T-cell (primary cell): Measurements from ENCODE around the gene PRR7. TPM values are rescaled to one million over a fixed set of nuclear protein-coding genes. Genes with fewer than 3 reads are reported as not detected.

Experiments
- ATAC-seq, 4 experiments: fragments of 200-7000 bp in 3 of 4; fragments of 150-1000 bp in 1 of 4; cut with Tn5 transposase; replicated peaks in 1 of 4; 1 replicate in 3 of 4; 2 replicates in 1 of 4; pipeline ENCODE4 v1.10.0; 2021; ENCODE audit warnings: moderate library complexity in 3 of 4, mild to moderate bottlenecking in 2 of 4, moderate number of reproducible peaks in 1 of 4
- CTCF ChIA-PET, 2 donors: fragments of 300-600 bp; sonication (Branson Sonifier 250); formaldehyde crosslinking; loops; one replicate each; lab custom pipeline; 2022; ENCODE audit warnings: antibody characterized with exemption in 2 of 2; lab: Charles Lee
- POLR2A ChIA-PET, 2 donors: fragments of 300-600 bp; sonication (Branson Sonifier 250); formaldehyde crosslinking; loops; one replicate each; lab custom pipeline; 2022; ENCODE audit warnings: antibody characterized with exemption in 2 of 2; lab: Charles Lee
- DNase-seq, 35 experiments: peaks; one replicate each; pipeline versions ENCODE4 v3.0.0 to v3.0.0-alpha.2; 2013 to 2023
- H3K27ac ChIP-seq: one replicate; pipeline ENCODE4 v1.5.1; 2013; ENCODE audit warnings: low read length
- H3K27me3 ChIP-seq, 2 experiments: replicated peaks in 1 of 2; 1 replicate in 1 of 2; 2 replicates in 1 of 2; pipeline versions ENCODE4 v1.6.1 to v1.7.0; 2013; ENCODE audit warnings: low read length in 1 of 2, mixed read lengths in 1 of 2; ENCODE audit not compliant: control insufficient read depth in 2 of 2, insufficient read depth in 2 of 2; ENCODE audit errors: extremely low read depth in 1 of 2
- H3K36me3 ChIP-seq, 2 donors: 1 replicate in 1 of 2; 2 replicates in 1 of 2; pipeline versions ENCODE4 v1.6.1 to v1.7.0; 2013; ENCODE audit warnings: low read length in 1 of 2; ENCODE audit not compliant: control insufficient read depth in 2 of 2, insufficient read depth in 1 of 2; ENCODE audit errors: extremely low read depth in 1 of 2
- H3K4me1 ChIP-seq, 2 experiments: 1 replicate in 1 of 2; 2 replicates in 1 of 2; pipeline versions ENCODE4 v1.6.1 to v1.7.0; 2013; ENCODE audit warnings: low read length in 2 of 2, mixed read lengths in 1 of 2; ENCODE audit not compliant: insufficient read depth in 2 of 2, control insufficient read depth in 1 of 2; ENCODE audit errors: extremely low read depth in 1 of 2
- H3K4me3 ChIP-seq, 2 donors: 1 replicate in 1 of 2; 2 replicates in 1 of 2; pipeline versions ENCODE4 v1.5.1 to v1.7.0; 2013; ENCODE audit warnings: mild to moderate bottlenecking in 2 of 2, low read length in 1 of 2, moderate library complexity in 1 of 2; ENCODE audit not compliant: control insufficient read depth in 1 of 2; ENCODE audit errors: extremely low read depth in 1 of 2
- H3K9me3 ChIP-seq: 2 replicates; pipeline ENCODE4 v1.7.0; 2013
- H3K27ac Mint-ChIP-seq, 2 donors: one replicate each; pipeline ENCODE4 v1.8.0; 2020 to 2021; ENCODE audit warnings: mild to moderate bottlenecking in 2 of 2, mixed read lengths in 2 of 2
- H3K27me3 Mint-ChIP-seq, 2 donors: one replicate each; pipeline ENCODE4 v1.8.0; 2021 to 2022; ENCODE audit warnings: mixed read lengths in 2 of 2
- H3K36me3 Mint-ChIP-seq: one replicate; pipeline ENCODE4 v1.8.0; 2021; ENCODE audit warnings: mixed read lengths
- H3K4me1 Mint-ChIP-seq, 3 donors: one replicate each; pipeline ENCODE4 v1.8.0; 2020 to 2022; ENCODE audit warnings: mixed read lengths in 3 of 3, mild to moderate bottlenecking in 1 of 3
- H3K4me3 Mint-ChIP-seq, 3 donors: one replicate each; pipeline ENCODE4 v1.8.0; 2020 to 2022; ENCODE audit warnings: mild to moderate bottlenecking in 3 of 3, mixed read lengths in 3 of 3, moderate library complexity in 3 of 3
- H3K9me3 Mint-ChIP-seq, 3 donors: one replicate each; pipeline ENCODE4 v1.8.0; 2020 to 2022; ENCODE audit warnings: mixed read lengths in 3 of 3
- WGBS: methylation state at CpG from one replicate; pipeline ENCODE4 v1.1.5; 2013; ENCODE audit warnings: missing lambda C conversion rate; ENCODE audit not compliant: insufficient coverage; 5-methylcytosine and 5-hydroxymethylcytosine counted together
- total RNA-seq, 35 experiments: library from RNA in 6 of 35; stranded (reverse) in 6 of 35; fragments of 120-200 nt in 1 of 35; gene quantifications; one replicate each; pipeline versions ENCODE4 v1.2.1 to v1.2.4 and lab custom pipeline; 2013 to 2026

PRR7 gene
- total RNA-seq, 5 donors from 2014 or later (not counting 1 experiment from before 2014, with no cell fraction given) = 9.5 to 28.2 (median 12.3) TPM

GRCh38 chr5:177459357-177459756 lies 12.7 kb downstream of the PRR7 start:
- H3K9me3 ChIP-seq = no peaks in the 10 kb centered on the region
- peaks cover 0 to 3% of the 10 kb centered on the region in 2 donors for H3K36me3 ChIP-seq
- no peak overlapping the region for H3K27ac Mint-ChIP-seq
- peaks cover 4 to 27% of the 10 kb centered on the region in 2 experiments for H3K4me1 ChIP-seq
- ChIA-PET CTCF (interaction anchor here (1.0 to 1.4 kb wide), 2 partner anchors 33 to 69 kb away, joined by 3 to 4 read pairs; partner anchors contain the start of gene GRK6 (in 1 of the 2)), POLR2A (no interaction called here)
- H3K36me3 Mint-ChIP-seq = no peaks in the 10 kb centered on the region
- no peak overlapping the region for H3K4me3 ChIP-seq
- DNase-seq (no peak), ATAC-seq (no peak)
- H3K4me1 Mint-ChIP-seq = peaks cover 10 to 18% (median 17%) of the 10 kb centered on the region in 3 donors
- 94% methylated on average over 5 of the region's 11 CpGs for WGBS
- no peaks in the 10 kb centered on the region for H3K9me3 Mint-ChIP-seq
- no peak overlapping the region for H3K4me3 Mint-ChIP-seq
- H3K27me3 Mint-ChIP-seq = no peaks in the 10 kb centered on the region
- no peak overlapping the region for H3K27ac ChIP-seq
- no peaks in the 10 kb centered on the region for H3K27me3 ChIP-seq

DNA sequence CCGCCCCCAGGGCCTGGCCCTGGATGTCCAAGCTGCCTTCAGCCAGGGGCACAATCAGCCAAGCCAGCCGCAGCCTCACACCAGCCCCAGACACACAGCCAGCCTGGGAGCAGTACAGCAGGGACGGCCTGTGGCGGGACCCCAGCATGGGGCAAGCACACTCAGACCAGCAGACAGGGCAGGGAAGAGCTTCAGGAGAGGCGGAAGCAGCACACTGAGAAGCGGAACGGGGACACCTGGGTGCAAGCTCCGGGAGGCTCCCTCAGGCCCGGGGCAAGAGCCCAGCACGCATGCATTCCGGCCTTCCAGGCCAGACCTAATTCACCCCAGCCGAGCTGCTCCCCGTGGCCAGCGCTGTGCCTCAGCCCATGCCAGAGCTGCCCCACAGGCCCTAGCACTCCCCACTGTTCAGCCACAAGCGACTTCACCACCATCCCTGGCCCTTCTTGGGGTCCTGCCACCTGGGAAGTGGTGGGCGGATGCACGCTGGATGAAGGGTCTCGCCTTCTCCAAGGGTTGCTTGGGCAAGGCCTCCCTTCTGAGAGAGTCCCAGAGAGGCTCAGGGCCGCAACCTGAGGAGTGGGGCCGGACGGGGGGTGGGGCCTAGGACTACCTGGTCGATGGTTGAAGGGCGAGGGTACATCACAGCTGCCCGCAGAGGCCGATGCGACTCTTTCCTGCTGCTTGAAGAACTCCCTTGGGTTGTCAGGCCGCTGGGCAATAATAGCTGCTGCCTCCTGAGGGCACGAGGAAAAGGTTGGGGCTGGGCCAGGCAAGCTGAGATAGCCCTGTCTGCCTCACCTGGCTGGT lies 13.4 kb downstream of the PRR7 start:
- Mint-ChIP-seq H3K36me3 (no peaks in the 10 kb centered on the region), H3K4me1 (peaks cover 10 to 18% (median 17%) of the 10 kb centered on the region in 3 donors), H3K27me3 (no peaks in the 10 kb centered on the region), H3K9me3 (no peaks in the 10 kb centered on the region), H3K27ac (no peak overlapping the region), H3K4me3 (no peak overlapping the region)
- Histone ChIP-seq H3K9me3 (no peaks in the 10 kb centered on the region), H3K4me3 (no peak overlapping the region), H3K36me3 (peaks cover 0 to 3% of the 10 kb centered on the region in 2 donors), H3K27ac (no peak overlapping the region), H3K27me3 (no peaks in the 10 kb centered on the region), H3K4me1 (peaks cover 4 to 24% of the 10 kb centered on the region in 2 experiments)
- ChIA-PET CTCF (interaction anchor here (0.5 to 1.4 kb wide), 3 partner anchors 33 to 69 kb away, joined by 3 to 4 read pairs (median 3); partner anchors contain the start of genes GRK6 (in 1 of the 2) and PDLIM7 (in 1 of the 2)), POLR2A (no interaction called here)
- WGBS = 88% methylated on average over 28 of the region's 28 CpGs
- DNase-seq = no peak
- no peak for ATAC-seq

- WGBS = 60% methylated on average over 18 of the region's 27 CpGs
- H3K36me3 Mint-ChIP-seq = peaks cover 4% of the 10 kb centered on the region
- CTCF ChIA-PET = interaction anchor here in 1 of 2 donors (1.6 kb wide), 1 partner anchor 73 kb away, joined by 5 read pairs; no protein-coding TSS in a partner anchor
- POLR2A ChIA-PET = no interaction called here
- H3K27ac Mint-ChIP-seq = no peak overlapping the region
- Histone ChIP-seq H3K9me3 (no peaks in the 10 kb centered on the region), H3K4me3 (no peak overlapping the region), H3K27ac (no peak overlapping the region), H3K36me3 (peaks cover 0 to 4% of the 10 kb centered on the region in 2 donors), H3K27me3 (no peaks in the 10 kb centered on the region), H3K4me1 (peaks cover 4 to 9% of the 10 kb centered on the region in 2 experiments)
- no peaks in the 10 kb centered on the region for H3K9me3 Mint-ChIP-seq
- no peaks in the 10 kb centered on the region for H3K27me3 Mint-ChIP-seq
- DNase-seq (no peak), ATAC-seq (no peak)
- peaks cover 7 to 14% (median 7%) of the 10 kb centered on the region in 3 donors for H3K4me1 Mint-ChIP-seq
- no peak overlapping the region for H3K4me3 Mint-ChIP-seq
These were observed 15.5 kb downstream of the PRR7 start for GRCh38 chr5:177462021-177462670.

GRCh38 chr5:177465044-177465443 lies 18.4 kb downstream of the PRR7 start:
- Histone ChIP-seq H3K36me3 (peaks cover 0 to 3% of the 10 kb centered on the region in 2 donors), H3K27ac (no peak overlapping the region), H3K4me3 (no peak overlapping the region), H3K27me3 (no peaks in the 10 kb centered on the region), H3K9me3 (no peaks in the 10 kb centered on the region), H3K4me1 (peaks cover 4 to 13% of the 10 kb centered on the region in 2 experiments)
- Mint-ChIP-seq H3K36me3 (peaks cover 4% of the 10 kb centered on the region), H3K27ac (no peak overlapping the region), H3K27me3 (no peaks in the 10 kb centered on the region), H3K4me3 (no peak overlapping the region), H3K4me1 (peaks cover 6 to 10% (median 7%) of the 10 kb centered on the region in 3 donors), H3K9me3 (no peaks in the 10 kb centered on the region)
- ChIA-PET CTCF (no interaction called here), POLR2A (no interaction called here)
- 95% methylated on average over 5 of the region's 11 CpGs for WGBS
- DNase-seq (no peak), ATAC-seq (no peak)

DNA sequence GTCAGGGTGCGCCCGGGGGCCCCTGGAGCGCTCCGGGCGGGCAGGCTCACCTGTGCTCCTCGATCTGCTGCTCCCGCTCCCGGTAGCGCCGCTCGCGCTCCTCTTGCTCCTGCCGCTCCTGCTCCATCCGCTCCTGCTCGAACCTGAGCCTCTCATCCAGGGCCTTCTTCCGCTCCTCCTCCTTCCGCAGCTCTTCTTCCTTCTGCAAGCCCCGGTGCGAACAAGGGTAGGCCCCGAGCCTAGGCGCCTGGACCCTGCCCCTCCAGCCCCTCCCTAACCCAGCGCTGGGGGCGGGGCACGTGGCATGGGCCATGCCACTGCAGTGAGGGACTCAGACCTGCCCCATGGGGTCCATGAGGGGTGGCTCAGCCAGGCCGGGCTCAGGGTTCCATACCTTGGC lies 20.2 kb downstream of the PRR7 start:
- 96% methylated on average over 25 of the region's 25 CpGs for WGBS
- ChIA-PET POLR2A (no interaction called here), CTCF (no interaction called here)
- Histone ChIP-seq H3K4me1 (peaks cover 3 to 28% of the 10 kb centered on the region in 2 experiments), H3K4me3 (no peak overlapping the region), H3K27ac (no peak overlapping the region), H3K36me3 (peaks cover 0 to 6% of the 10 kb centered on the region in 2 donors), H3K27me3 (peaks cover 0 to 10% of the 10 kb centered on the region in 2 experiments), H3K9me3 (no peaks in the 10 kb centered on the region)
- ATAC-seq (no peak), DNase-seq (no peak)
- Mint-ChIP-seq H3K9me3 (no peaks in the 10 kb centered on the region), H3K36me3 (peaks cover 4% of the 10 kb centered on the region), H3K27ac (no peak overlapping the region), H3K27me3 (no peaks in the 10 kb centered on the region), H3K4me3 (no peak overlapping the region), H3K4me1 (peaks cover 16 to 18% (median 18%) of the 10 kb centered on the region in 3 donors)

DNA sequence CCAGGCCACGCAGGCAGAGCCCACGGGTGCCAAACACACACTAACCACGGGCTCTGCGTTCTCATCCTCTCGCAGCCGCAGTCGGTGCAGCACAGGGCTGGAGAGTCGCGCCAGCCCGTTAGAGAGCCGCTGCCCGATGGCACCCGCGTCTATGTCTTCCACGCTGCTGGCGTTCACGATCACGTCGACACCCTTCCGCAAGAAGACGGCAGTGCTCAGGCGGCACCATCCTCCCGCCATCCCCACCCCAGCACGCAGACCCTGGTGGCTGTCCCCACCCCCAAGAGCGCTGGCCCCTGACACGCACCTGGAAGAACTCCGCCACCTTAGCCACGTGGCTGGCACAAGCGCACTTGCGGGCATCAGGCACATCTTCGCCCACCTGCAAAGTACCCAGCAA lies 20.8 kb downstream of the PRR7 start:
- Histone ChIP-seq H3K4me3 (no peak overlapping the region), H3K36me3 (peaks cover 0 to 6% of the 10 kb centered on the region in 2 donors), H3K9me3 (no peaks in the 10 kb centered on the region), H3K27ac (no peak overlapping the region), H3K27me3 (peaks cover 0 to 15% of the 10 kb centered on the region in 2 experiments), H3K4me1 (peaks cover 4 to 30% of the 10 kb centered on the region in 2 experiments)
- no peak for DNase-seq
- Mint-ChIP-seq H3K9me3 (no peaks in the 10 kb centered on the region), H3K36me3 (peaks cover 4% of the 10 kb centered on the region), H3K4me3 (no peak overlapping the region), H3K4me1 (peaks cover 14 to 19% (median 16%) of the 10 kb centered on the region in 3 donors), H3K27me3 (no peaks in the 10 kb centered on the region), H3K27ac (peak overlapping the region in 1 of 2 donors; percentile 28)
- POLR2A ChIA-PET = no interaction called here
- no peak for ATAC-seq
- CTCF ChIA-PET = no interaction called here
- 97% methylated on average over 27 of the region's 31 CpGs for WGBS
